Right lobe of liver (tissue), 4 donors: ENCODE measurements around the gene AP1B1.

ENCODE experiments used
- CTCF ChIP-seq, 4 donors: fragments of 200-600 bp in 3 of 4; fragments of 450-650 bp in 1 of 4; IDR thresholded peaks; one replicate each; pipeline versions ENCODE4 v1.5.1 to v1.8.0; 2016 to 2022; ENCODE audit warnings: antibody characterized with exemption in 4 of 4, mild to moderate bottlenecking in 2 of 4
- POLR2A ChIP-seq: fragments of 450-650 bp; IDR thresholded peaks from one replicate; pipeline ENCODE4 v1.6.1; 2017; ENCODE audit warnings: antibody characterized with exemption, mild to moderate bottlenecking
- donor health status: DM: no; HTN: no; CAD: no.
- donor health status: DM: no; HTN: no; CAD: no.
- donor health status: DM: no; HTN: yes; CAD: no.

GRCh38 chr22:29300807-29301601 is 87.4 kb downstream of the AP1B1 start:
- TF ChIP-seq CTCF (IDR thresholded peaks at IDR 0.05), result no peak
- TF ChIP-seq POLR2A, result no peak
